Measurements from ENCODE around the gene CHST15. TPM values are rescaled to one million over a fixed set of nuclear protein-coding genes. Genes with fewer than 3 reads are reported as not detected.

The CHST15 gene
- total RNA-seq, 2 donors from 2014 or later = 9.2 to 17.8 TPM

DNA sequence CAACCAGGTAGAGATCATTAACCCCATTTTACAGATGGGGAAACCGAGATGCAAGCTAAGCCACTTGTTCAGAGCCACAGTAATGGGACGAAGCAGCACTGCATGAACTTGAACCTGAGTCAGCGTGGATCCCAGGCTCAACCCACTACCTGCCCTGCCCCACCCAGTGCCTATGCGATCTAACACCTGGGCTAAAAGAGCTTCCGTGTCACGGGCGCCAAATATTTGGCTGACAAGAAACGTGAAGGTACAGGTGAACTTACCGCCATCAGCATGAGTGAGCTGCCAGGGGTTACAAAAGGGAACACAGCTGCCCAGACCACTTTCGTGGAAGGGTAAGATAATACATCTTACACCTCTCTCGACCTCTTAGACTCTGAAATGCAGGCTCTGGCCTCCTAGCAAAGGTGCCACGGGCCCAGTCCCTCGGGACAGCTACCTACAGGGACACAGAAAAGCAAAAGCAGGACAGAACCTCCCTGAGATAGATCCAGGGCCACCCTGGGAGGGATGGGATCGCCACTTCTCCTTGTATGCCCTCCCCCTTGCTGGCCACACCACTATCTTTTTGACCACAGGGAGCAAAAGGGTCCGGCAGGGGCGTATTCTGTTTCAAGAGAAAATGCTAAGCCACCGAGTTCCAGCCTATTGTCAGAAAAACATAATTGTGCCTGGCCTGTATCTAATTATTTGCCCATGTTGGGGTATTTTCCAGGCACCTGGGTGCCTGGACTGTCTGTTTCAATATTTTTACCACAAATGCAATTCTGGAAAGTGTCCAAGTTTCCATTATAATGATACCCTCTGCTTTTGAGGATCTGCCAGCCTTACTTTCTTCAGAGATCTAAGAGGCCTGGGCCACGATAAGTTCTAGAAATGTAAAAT lies 6.4 kb downstream of the CHST15 start:
- intact Hi-C loops (cut with DNase I) = no loop called here
- no peak for DNase-seq
- ATAC-seq = no peak

DNA sequence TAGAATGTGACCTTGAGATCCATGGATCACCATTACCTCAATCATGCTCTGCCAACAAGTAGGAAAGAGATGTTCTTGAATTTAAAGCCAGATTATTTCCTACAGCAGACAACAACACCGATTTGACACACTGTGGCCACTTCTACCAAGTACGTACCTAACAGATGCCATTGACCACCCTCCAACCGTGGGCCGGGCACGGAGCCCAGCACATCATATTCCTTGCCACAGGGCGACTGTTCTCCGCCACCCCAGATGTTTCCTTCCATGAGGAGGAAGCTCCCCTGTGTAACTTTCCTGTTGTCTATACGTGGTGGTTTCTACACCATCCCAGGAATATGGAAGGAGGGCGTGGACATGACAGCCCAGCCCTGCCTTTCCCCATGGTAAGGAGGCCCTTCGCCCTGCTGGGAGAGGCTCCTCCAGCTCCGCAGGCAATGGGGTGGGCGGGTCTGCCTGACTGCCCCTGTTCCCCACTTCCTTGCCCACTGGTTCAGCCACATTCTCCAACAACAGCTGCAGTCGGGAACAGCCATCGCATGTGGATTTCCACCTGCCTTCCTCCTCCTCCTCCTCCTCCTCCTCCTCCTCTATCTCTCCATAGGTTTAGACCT lies 7.2 kb downstream of the CHST15 start:
- ATAC-seq = no peak
- intact Hi-C loops (cut with DNase I) = no loop called here
- DNase-seq = no peak

DNA sequence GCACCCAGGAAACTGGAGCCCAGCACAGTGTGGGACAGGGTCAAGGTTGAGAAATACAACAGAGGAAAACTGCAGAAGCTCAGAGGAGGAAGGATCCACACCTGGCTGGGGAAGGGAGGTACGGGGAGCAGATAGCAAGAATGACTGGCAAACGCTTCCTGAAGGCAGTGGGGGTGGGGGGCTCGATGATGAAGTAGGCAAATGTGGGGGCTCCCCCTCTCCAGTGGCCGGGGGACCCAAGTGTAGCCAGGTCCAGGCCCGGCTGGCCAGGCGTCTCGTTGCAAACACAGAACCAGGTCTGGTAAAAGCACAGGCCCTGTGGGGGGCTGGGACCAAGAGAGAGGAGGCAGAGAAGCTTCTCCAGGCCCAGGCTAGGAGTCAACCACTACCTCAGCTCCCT lies 7.7 kb downstream of the CHST15 start:
- no peak for ATAC-seq
- DNase-seq = no peak
- intact Hi-C loops (cut with DNase I) = no loop called here

DNA sequence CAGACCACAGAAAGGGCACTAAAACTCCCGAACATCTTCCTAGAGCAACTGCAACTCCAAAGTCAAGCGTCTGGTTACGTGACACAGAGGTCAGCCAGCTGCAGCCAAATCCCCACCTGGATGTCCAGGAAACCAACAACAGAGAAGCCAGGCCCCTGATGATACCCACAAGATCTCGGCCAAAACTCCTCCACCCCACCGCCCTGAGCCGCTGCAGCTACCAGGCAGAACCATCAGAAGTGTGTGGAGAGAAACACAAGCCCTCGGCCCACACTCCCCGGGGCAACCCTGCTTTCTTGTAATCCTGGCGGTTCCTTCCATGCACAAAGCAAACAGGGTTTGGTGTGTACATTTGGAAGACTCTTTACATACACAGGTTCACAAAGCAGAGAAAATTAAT lies 8.7 kb downstream of the CHST15 start:
- intact Hi-C loops (cut with DNase I) = no loop called here
- ATAC-seq = no peak
- DNase-seq = no peak

DNA sequence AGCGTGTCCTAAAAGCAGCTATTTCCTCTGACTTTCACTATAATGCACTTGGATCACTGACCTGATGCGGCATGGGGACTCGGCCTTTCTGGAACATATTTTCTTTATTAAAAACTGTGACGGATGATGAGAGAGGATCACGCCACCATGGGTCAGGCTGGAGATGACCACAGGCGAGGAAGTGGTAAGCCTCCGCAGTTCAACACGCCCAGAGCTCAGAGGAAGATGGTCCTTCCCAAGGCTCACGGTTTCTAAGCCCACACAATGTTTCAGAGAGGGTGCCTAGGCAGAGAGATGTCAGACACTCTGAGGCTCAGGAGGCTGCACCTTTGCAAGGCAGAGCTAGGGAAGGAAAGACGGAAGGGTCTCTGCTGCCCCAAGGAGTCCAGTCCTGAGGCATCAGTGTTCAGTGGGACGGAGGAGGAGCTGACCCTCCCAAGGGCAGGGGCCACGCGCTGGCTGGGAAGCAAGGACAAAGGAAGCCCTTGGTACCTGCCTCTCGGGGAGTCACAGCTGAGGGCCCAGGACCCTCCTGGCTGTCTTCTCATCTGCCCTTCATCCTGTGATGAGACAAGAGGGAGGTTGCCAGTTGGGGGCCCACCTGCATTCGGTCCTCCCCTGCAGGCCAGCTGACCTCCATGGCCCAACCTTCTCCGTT lies 9.5 kb downstream of the CHST15 start:
- no peak for DNase-seq
- peak in 1 of 2 donors; percentile 34 for ATAC-seq
- intact Hi-C loops (cut with DNase I) = no loop called here

DNA sequence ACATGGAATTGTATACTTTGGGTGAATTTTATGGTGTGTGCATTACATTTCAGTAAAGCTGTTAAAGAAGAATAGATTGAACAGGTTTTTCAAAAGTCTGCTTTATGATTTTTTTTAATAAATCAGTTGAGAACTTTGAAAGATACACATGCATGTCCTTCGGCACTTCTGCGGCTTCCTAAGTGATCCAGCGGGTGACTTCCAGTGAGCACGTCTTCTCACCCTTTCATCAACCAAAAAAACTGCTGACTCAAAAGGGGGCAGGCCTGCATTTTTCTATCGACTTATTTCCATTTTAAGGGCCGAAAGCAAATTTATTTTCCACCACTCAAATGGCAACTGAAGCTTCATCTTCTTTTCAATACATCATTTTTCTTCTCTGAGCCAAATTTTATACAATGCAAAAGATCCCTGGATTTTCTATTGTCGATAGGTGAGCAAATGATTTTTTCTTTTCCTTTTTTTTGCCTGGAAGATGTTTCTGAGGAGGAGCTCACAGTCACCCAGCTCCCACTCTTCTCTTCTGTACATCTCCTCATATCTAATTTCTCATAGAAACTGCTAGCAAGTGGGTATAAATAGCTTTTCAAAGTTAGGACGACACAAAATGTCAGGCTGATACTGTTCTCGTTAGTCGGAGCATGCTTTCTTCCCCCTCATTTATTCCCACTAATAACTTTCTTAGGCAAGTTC lies 10.2 kb downstream of the CHST15 start:
- no peak for ATAC-seq
- intact Hi-C loops (cut with DNase I) = no loop called here
- no peak for DNase-seq

DNA sequence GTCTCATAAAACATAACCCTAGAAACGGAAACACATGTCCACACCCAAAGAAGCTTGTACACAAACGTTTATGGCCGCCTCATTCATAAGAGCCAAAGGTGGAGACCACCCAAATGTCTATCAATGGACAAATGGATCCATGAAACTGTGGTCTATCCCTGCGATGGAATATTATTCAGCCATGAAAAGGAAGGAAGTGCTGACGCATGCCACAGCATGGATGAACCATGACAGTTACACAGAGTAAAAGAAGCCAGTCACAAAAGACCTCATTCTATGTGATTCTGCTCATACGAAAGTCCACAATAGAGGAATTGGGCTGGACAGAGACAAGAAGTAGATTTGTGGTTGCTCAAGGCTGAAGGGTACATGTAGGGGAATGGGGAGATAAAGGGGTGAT lies 10.8 kb downstream of the CHST15 start:
- DNase-seq = no peak
- intact Hi-C loops (cut with DNase I) = no loop called here
- no peak for ATAC-seq

DNA sequence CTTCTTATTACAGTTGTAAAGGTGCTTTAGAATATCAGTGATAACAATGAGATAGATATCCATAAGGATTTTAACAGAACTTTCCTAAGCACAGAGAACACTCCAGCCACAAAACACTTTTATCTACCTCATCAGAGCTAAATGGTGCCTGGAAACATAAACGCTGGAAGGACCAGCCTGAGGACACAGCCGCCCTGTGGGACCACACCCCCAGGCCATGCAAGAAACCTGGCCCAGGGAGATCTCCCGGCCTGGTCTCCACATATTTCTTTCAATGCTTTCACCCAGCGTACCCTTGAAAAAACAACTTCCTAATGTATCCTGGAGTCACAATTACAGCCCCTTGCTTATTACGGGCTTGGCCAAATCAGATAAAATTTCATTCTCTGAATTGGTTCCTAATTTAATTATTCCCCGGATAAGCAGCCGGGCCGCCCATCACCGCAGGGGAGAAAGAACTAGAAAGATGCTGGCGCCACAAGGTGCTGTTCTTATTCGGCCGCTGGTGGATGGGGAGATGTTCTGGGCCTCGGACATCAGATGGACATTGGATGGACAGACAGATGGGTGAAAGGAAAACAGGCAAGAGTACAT lies 11.8 kb downstream of the CHST15 start:
- DNase-seq (no peak), ATAC-seq (no peak)
- intact Hi-C loops (cut with DNase I) = no loop called here

DNA sequence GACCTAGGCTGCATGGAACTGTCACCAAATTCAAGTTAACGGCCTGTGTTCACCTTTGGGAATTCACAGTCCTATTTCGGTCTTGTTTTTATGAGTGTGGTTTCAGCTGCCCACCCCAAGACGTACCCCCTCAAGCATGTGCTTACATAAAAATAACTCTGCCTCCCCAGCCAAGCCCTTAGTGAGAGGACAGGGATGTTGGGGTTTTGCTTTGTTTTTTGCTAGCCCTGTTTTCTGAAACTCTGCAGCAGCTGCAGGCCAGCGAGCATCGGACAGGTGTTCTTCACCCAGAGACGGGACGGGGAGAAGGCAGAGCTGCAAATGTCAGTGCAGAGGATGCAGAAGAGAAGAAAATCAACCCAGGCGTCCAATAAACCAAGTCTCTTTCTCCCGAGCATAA lies 13.5 kb downstream of the CHST15 start:
- ATAC-seq = no peak
- no peak for DNase-seq
- intact Hi-C loops (cut with DNase I) = no loop called here

DNA sequence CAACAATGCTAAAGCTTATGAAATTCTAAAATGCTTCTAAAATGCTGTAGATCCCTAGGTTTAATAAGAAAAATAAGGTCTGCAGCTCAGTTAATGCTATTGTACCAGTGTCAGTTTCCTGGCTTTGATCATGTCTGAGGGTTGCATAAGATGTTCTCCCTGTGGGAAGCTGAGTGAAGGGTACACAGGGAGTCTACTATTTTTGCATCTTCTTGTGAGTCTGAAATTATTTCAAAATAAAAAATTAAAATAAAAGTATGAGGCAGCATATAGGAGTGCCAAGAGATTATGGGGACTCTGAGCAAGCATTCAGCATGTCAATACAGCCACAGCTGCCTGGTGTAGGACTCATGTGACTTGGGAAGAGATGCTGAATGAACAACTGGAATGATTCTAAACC lies 14.7 kb downstream of the CHST15 start:
- DNase-seq (no peak), ATAC-seq (no peak)
- intact Hi-C loops (cut with DNase I) = no loop called here

DNA sequence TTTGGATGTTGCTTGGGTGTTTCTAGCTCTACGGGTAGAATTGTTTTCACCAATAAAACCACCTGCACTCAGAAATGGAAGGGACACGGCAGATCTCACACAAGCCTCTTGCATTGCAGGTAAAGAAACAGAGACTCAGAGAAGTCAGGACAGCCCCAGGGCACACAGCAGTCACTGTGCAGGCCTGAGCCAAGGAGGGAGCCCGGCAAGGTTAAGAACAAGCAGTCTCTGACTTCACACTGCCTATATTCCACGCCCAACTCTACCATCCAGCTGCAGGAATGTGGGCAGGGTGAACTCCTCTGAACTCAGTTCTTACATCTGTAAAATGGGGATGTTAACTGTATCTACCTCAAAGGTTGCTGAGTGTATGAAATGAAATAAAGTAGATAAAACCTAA lies 15.4 kb downstream of the CHST15 start:
- intact Hi-C loops (cut with DNase I) = no loop called here
- DNase-seq = no peak
- ATAC-seq = no peak

DNA sequence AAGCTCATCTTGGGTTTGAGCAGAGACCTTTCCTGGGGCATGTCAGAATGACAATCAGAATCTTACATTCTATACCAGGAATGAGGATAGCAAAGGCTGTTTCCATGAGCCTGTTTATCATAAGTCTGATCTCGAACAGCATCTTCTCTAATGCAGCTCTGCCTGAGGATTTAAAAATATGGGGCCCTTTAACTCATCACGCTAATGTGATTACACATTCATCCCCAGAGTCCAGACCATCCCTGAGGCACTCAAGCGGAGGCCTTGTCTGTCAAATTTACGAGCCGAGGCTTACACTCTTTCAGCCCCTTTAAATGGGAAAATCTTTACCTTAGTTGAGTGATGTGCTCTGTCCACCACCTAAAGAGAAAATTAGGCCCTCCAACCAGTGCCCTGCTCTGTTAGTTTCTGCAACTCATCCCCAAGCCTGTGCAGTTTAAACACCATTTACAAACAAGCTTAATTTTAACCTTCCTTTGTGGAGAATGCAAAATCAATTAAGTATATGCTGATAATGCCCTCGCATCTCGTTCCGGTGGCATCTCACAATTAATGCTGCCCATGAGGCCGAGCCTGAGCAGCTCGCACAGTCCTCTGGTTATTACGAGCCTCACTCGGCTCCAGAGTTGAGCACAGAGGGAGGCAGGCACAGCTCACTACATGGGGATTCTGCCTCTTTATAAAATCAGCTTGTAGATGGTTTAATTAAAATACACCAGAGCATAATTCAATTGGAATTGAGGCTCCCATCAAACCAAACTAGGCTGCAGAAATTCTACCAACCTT lies 16.0 kb downstream of the CHST15 start:
- no peak for DNase-seq
- no peak for ATAC-seq
- intact Hi-C loops (cut with DNase I) = no loop called here

DNA sequence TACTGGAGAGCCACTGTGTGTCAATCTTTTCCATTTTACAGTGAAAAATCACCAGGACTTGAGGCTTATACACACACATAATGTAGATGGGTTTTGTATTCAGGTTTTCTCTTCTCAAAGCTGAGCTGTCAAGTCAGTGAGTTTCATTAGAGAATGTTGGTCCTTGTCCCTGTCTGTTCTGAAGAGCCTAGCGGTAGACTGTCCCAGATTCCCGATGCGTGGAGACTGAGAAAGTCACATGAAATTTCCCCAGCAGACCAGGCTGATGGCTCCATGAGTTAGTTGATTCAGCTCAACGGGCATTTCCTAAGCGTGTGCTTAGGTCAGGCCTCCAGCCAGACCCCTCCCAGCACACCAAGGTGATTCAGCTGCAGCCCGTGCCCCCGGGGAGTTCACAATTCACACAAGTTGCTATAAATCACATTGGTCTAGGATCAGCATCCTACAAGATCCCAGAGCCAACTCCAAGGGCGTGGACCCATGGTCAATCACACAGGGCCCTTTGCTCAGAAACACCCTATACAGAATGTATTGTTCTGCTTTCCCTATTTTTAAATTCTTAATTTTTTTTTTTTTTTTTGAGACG lies 17.2 kb downstream of the CHST15 start:
- intact Hi-C loops (cut with DNase I) = no loop called here
- ATAC-seq (no peak), DNase-seq (no peak)

DNA sequence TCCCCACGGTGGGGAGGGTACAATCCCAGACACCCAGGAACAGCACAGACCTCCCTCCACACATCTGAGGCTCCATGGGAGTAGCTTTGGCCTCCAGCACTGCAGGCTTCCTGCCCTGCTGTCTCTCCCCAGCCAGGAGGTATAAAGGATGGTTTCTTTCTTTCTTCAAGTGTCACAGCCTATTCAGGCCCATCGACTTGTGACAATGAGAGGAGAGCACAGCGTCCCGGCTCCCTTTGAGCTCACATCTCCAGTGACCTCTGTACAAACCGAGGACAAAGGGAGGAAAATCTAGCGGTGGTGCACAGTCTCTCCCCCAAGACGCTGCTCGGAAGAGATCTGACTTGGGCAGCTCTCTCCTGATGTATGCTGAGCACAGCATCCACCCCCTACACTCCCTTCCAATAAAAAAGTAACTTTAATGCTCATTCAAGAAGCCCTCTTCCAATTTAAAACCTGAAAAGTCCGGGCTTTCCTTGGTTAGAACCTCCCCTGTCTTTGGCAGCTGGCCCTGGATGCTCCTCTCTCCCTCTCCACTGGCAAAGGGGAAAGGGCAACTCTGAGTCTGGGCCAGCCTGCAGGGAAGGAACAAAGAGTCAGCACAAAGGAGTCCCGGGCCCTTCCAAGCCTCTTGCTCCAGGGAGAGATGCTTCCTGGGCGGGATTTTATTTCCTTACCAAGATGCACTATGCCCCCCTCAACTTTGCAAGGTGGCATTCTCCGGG lies 18.0 kb downstream of the CHST15 start:
- intact Hi-C loops (cut with DNase I) = no loop called here
- ATAC-seq (peak; percentile 45 to 59), DNase-seq (no peak)

DNA sequence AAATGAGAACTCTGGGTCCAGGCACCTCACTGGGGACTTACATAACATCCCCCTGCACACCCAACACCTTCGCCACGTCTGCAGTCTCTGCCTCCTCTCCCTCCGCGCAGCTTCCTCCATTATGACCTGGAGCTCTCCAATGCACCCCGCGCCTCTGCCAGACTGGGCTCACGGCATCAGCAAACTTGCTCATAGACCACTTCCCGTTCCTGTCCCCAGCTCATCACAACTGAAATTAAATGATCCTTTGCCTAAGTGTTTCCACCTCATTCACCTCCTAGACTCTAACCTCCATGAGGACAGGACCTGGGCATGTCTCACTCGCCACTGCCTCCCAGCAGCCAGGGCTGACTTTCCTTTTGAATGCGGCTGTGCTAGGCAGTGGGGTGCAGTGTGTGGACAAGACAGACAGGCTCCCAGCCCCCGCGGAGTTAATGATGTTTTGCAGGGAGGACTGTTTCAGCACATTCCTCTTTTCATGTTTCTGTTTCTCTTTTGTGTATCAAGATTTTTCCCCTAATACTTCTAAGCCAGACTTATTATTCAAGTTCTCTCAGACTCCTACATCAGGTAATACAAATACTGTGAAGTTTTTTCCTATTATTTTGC lies 18.8 kb downstream of the CHST15 start:
- no peak for DNase-seq
- intact Hi-C loops (cut with DNase I) = no loop called here
- ATAC-seq = peak; percentile 23 to 39

DNA sequence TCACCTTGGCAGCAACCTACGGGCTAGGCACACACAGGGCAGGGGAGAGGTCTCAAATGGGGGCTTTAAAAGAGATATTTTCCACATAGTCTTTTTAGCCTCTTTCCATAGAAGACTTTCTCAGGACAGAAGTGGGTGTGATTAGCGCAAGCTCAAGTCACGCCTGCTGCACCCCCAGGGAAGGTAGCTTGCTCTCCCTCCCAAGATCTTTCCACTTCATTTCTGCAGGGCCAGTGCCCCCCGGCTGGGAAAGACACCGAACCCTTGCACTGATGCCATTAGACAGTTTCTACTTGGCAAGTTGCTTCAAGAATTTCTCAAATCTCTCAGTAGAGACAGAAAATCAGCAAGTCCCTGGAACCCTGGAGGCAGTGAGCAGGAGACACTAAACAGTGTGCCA lies 19.4 kb downstream of the CHST15 start:
- DNase-seq (no peak), ATAC-seq (no peak)
- intact Hi-C loops (cut with DNase I) = no loop called here

DNA sequence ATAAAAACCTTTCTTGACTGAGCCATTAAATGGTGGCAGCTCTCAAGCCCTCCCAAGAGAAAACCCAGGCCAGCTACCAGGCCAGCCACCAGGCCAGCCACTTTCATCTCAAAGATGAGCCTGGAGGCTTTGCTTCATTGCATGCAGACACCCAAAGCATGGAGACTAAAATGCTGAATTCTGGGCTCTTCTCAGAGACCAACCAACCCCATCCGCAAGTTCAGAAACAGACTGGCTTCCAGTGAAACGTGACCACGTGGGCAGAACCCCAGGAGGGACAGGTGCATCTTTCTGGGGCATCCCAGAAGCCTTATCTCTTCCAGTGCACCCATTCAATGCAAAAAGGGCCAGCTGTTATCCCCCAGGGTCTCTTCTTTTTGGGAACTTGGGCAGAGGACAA lies 20.9 kb downstream of the CHST15 start:
- no peak for DNase-seq
- ATAC-seq = no peak
- intact Hi-C loops (cut with DNase I) = no loop called here

All from left cardiac atrium (tissue), 4 donors.